A549 (cell line): ENCODE data around the gene PRUNE2. TPM values are rescaled to one million over a fixed set of nuclear protein-coding genes. Genes with fewer than 3 reads are reported as not detected.
A peak's percentile ranks its signal among the peaks of the same experiment; 100 is the strongest.
"Not testable (repeated sequence)": the region's sequence is repeated elsewhere in the genome, so short reads cannot be mapped to it uniquely, and the experiment has no call there.

Source experiments
- ATAC-seq, 2 experiments: fragments of 200-7000 bp in 1 of 2; fragments of >200 bp in 1 of 2; cut with Nextera tagmentation in 1 of 2; cut with Tn5 transposase in 1 of 2; 3 replicates each; pipeline versions ENCODE4 v1.8.0 to v1.9.1; 2018 to 2020; ENCODE audit warnings: mild to moderate bottlenecking in 1 of 2, moderate library complexity in 1 of 2
- CTCF ChIA-PET: fragments of 300-600 bp; sonication (Branson Sonifier 250); formaldehyde crosslinking; extraction: SDS; loops from one replicate; lab custom pipeline; 2021; ENCODE audit warnings: antibody characterized with exemption, inconsistent platforms; lab: Yijun Ruan, JAX
- POLR2A ChIA-PET: fragments of 350-600 bp; formaldehyde crosslinking; extraction: SDS; loops from one replicate; lab custom pipeline; 2021; ENCODE audit warnings: antibody characterized with exemption, inconsistent platforms; lab: Yijun Ruan, JAX
- DNase-seq, 2 experiments: peaks; one replicate each; pipeline versions ENCODE4 v3.0.0 to v3.0.0-alpha.2; 2011 to 2016; ENCODE audit warnings: low read depth in 1 of 2, low spot score in 1 of 2
- FAIRE-seq: peaks from 2 replicates; lab custom pipeline; 2011; peaks lifted over from hg19 to GRCh38; lab: Jason Lieb, UNC
- H3K27ac ChIP-seq, 2 experiments: fragments of >200 bp; sonication (Bioruptor Twin); formaldehyde crosslinking; 3 replicates each; pipeline ENCODE4 v1.5.1; 2016 to 2017
- H3K4me1 ChIP-seq: fragments of >200 bp; sonication (Bioruptor Twin); formaldehyde crosslinking; 3 replicates; pipeline ENCODE4 v1.6.1; 2016
- H3K4me2 ChIP-seq: fragments of >200 bp; sonication (Bioruptor Twin); formaldehyde crosslinking; 3 replicates; pipeline ENCODE4 v1.6.1; 2016
- H3K4me3 ChIP-seq: fragments of >200 bp; sonication (Bioruptor Twin); formaldehyde crosslinking; 3 replicates; pipeline ENCODE4 v1.5.1; 2016
- H3K9me3 ChIP-seq: fragments of >200 bp; sonication (Bioruptor Twin); formaldehyde crosslinking; 3 replicates; pipeline ENCODE4 v1.6.1; 2016
- FOSL2 ChIP-seq, 2 experiments: fragments of 450-650 bp in 1 of 2; fragments of >200 bp in 1 of 2; sonication (Bioruptor Twin) in 1 of 2; formaldehyde crosslinking; IDR thresholded peaks; 2 replicates each; pipeline versions ENCODE4 v1.5.0 to v1.6.1; 2016 to 2020; ENCODE audit warnings: mild to moderate bottlenecking in 1 of 2, moderate library complexity in 1 of 2
- JUN ChIP-seq, 2 experiments: fragments of >200 bp; sonication (Bioruptor Twin); formaldehyde crosslinking; IDR thresholded peaks; 2 replicates in 1 of 2; 3 replicates in 1 of 2; pipeline ENCODE4 v1.6.1; 2016 to 2017
- MAFK ChIP-seq: fragments of 450-650 bp; IDR thresholded peaks from 2 replicates; pipeline ENCODE4 v1.6.1; 2014; ENCODE audit not compliant: partially characterized antibody
- RNF2 ChIP-seq: fragments of 200-600 bp; sonication (generic); IDR thresholded peaks from 2 replicates; pipeline ENCODE4 v1.6.1; 2016; ENCODE audit warnings: low read depth, mild to moderate bottlenecking, antibody characterized with exemption, moderate library complexity, borderline replicate concordance
- TFCP2L1 ChIP-seq: fragments of 250-450 bp; sonication (Bioruptor Pico); IDR thresholded peaks from 2 replicates; pipeline ENCODE4 v1.5.0; 2021; ENCODE audit warnings: mild to moderate bottlenecking
- WGBS: methylation state at CpG from one replicate; pipeline ENCODE4 v1.1.6; 2017; ENCODE audit errors: missing lambda C conversion rate; 5-methylcytosine and 5-hydroxymethylcytosine counted together
- polyA minus RNA-seq: library from RNA; depleted of rRNA, polyadenylated mRNA; stranded (reverse); fragments of >200 nt; gene quantifications from 2 replicates; pipeline ENCODE4 v1.2.3, GENCODE V29; 2011; rRNA and poly(A)+ RNA removed
- polyA plus RNA-seq, 4 experiments: library from polyadenylated mRNA; depleted of rRNA in 3 of 4; stranded (reverse); fragments of >200 nt; fragmentation: RNase III in 1 of 4; extraction: RNeasy Plus Mini Kit Qiagen cat#74134 plus additional on column Dnase treatment in 1 of 4; gene quantifications; 2 replicates in 3 of 4; 3 replicates in 1 of 4; pipeline ENCODE4 v1.2.3, GENCODE V29; 2011 to 2017
- TF ChIP-seq, protein P1 (sequence below): fragments of 200-600 bp; sonication (generic); IDR thresholded peaks from 2 replicates; pipeline ENCODE4 v1.6.1; 2016; ENCODE audit warnings: antibody characterized with exemption, mild to moderate bottlenecking, moderate library complexity

PRUNE2 gene, protein sequence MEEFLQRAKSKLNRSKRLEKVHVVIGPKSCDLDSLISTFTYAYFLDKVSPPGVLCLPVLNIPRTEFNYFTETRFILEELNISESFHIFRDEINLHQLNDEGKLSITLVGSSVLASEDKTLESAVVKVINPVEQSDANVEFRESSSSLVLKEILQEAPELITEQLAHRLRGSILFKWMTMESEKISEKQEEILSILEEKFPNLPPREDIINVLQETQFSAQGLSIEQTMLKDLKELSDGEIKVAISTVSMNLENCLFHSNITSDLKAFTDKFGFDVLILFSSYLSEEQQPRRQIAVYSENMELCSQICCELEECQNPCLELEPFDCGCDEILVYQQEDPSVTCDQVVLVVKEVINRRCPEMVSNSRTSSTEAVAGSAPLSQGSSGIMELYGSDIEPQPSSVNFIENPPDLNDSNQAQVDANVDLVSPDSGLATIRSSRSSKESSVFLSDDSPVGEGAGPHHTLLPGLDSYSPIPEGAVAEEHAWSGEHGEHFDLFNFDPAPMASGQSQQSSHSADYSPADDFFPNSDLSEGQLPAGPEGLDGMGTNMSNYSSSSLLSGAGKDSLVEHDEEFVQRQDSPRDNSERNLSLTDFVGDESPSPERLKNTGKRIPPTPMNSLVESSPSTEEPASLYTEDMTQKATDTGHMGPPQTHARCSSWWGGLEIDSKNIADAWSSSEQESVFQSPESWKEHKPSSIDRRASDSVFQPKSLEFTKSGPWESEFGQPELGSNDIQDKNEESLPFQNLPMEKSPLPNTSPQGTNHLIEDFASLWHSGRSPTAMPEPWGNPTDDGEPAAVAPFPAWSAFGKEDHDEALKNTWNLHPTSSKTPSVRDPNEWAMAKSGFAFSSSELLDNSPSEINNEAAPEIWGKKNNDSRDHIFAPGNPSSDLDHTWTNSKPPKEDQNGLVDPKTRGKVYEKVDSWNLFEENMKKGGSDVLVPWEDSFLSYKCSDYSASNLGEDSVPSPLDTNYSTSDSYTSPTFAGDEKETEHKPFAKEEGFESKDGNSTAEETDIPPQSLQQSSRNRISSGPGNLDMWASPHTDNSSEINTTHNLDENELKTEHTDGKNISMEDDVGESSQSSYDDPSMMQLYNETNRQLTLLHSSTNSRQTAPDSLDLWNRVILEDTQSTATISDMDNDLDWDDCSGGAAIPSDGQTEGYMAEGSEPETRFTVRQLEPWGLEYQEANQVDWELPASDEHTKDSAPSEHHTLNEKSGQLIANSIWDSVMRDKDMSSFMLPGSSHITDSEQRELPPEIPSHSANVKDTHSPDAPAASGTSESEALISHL (N-terminal part only)
- polyA plus RNA-seq (2011; rRNA removed), result 0.04 and 0.15 TPM in 2 replicates
- not detected in 2 replicates for polyA plus RNA-seq (2012; cell fraction: cytosol; rRNA removed)
- polyA plus RNA-seq (2012; cell fraction: nucleus; rRNA removed), result not detected in 2 replicates
- polyA plus RNA-seq (2017; fragmentation: RNase III; extraction: RNeasy Plus Mini Kit Qiagen cat#74134 plus additional on column Dnase treatment), result 0.04 TPM in 1 of 3 replicates, not detected in the others
- polyA minus RNA-seq, result 0.05 and 0.29 TPM in 2 replicates

DNA sequence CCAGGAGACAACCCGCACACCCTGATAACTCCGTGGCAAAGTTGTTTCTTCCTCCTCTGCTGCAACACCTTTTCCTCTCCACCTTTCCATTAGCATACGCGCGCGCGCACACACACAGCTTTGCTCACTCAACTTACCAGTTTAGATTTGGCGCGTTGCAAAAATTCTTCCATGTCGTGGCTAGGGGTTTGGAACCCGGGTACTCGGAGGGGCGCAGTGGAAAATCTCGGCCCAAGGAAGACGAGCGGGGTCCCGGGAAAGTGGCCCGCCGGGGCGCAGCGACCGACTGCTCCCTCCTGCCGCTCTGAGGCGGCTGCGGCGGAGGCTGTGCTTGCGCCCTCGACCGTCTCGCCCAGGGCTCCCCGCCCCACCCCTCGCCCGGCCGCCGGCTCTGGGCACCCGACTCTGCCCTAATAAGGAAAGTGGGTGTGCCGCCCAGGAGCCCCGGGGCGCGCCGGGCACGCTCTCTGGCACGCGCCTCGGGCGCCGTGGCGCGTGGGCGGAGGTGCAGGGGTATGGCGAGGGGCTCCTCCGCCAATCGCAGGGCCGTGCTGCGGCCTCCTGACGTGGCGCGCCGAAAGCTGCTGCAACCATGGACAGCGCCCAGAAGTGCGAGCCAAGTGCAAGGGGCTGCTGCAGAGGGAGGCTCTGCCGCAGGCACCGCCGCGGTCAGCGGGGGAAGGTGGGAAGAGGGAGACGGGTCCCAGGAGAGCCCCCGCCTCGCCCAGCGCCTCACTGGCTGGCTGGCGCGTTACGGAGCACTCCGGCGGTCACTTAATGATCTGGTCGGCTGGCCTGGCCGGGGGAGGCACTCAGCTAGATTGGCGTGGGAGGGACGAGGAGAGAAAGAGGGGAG is at the start of gene PRUNE2:
Gene PRUNE2 (minus strand): TSS at position 324 of the 856 bp plus-strand sequence. CDS start 151 bp downstream, at position 173.
- no peak within 1 kb of the TSS for H3K27ac ChIP-seq
- ChIA-PET POLR2A (no interaction called here), CTCF (interaction anchor here (0.6 to 1.7 kb wide), 2 partner anchors 27 to 32 kb away, joined by 3 to 4 read pairs; no protein-coding TSS in a partner anchor)
- H3K4me2 ChIP-seq, result peak within 1 kb of the TSS; percentile 97
- peak within 1 kb of the TSS; percentile 43 for H3K4me3 ChIP-seq
- DNase-seq (peak in 1 of 2 experiments; percentile 39), FAIRE-seq (no peak), ATAC-seq (peak; percentile 93 to 96)
- WGBS, result 6% methylated on average over 28 of the region's 79 CpGs
- no peaks in the 10 kb centered on the region; the same call in 2 of the 3 replicates for H3K4me1 ChIP-seq
- TF ChIP-seq RNF2, result no peak
- no peak for TF ChIP-seq TFCP2L1 (CRISPR knock-in tag)
- TF ChIP-seq FOSL2 (IDR thresholded peaks at IDR 0.05), result no peak
- TF ChIP-seq FOSL2 (CRISPR knock-in tag; IDR thresholded peaks at IDR 0.05), result no peak
- TF ChIP-seq, protein P1, sequence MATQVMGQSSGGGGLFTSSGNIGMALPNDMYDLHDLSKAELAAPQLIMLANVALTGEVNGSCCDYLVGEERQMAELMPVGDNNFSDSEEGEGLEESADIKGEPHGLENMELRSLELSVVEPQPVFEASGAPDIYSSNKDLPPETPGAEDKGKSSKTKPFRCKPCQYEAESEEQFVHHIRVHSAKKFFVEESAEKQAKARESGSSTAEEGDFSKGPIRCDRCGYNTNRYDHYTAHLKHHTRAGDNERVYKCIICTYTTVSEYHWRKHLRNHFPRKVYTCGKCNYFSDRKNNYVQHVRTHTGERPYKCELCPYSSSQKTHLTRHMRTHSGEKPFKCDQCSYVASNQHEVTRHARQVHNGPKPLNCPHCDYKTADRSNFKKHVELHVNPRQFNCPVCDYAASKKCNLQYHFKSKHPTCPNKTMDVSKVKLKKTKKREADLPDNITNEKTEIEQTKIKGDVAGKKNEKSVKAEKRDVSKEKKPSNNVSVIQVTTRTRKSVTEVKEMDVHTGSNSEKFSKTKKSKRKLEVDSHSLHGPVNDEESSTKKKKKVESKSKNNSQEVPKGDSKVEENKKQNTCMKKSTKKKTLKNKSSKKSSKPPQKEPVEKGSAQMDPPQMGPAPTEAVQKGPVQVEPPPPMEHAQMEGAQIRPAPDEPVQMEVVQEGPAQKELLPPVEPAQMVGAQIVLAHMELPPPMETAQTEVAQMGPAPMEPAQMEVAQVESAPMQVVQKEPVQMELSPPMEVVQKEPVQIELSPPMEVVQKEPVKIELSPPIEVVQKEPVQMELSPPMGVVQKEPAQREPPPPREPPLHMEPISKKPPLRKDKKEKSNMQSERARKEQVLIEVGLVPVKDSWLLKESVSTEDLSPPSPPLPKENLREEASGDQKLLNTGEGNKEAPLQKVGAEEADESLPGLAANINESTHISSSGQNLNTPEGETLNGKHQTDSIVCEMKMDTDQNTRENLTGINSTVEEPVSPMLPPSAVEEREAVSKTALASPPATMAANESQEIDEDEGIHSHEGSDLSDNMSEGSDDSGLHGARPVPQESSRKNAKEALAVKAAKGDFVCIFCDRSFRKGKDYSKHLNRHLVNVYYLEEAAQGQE, result peak; percentile 83
- no peaks in the 10 kb centered on the region for H3K9me3 ChIP-seq

DNA sequence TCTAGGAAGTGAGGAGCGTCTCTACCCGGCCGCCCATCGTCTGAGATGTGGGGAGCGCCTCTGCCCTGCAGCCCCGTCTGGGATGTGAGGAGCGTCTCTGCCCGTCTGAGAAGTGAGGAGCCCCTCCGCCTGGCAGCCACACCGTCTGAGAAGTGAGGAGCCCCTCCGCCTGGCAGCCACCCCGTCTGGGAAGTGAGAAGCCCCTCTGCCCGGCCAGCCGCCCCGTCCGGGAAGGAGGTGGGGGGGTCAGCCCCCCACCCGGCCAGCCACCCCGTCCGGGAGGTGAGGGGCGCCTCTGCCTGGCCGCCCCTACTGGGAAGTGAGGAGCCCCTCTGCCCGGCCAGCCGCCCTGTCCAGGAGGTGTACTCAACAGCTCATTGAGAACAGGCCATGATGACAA is 49.5 kb upstream of the PRUNE2 start:
- ATAC-seq, H3K27ac ChIP-seq, H3K9me3 ChIP-seq, H3K4me3 ChIP-seq, FAIRE-seq, H3K4me1 ChIP-seq, DNase-seq, CTCF ChIA-PET, POLR2A ChIA-PET, H3K4me2 ChIP-seq: not testable (repeated sequence)
- WGBS, result 100% methylated on average over 2 of the region's 23 CpGs

DNA sequence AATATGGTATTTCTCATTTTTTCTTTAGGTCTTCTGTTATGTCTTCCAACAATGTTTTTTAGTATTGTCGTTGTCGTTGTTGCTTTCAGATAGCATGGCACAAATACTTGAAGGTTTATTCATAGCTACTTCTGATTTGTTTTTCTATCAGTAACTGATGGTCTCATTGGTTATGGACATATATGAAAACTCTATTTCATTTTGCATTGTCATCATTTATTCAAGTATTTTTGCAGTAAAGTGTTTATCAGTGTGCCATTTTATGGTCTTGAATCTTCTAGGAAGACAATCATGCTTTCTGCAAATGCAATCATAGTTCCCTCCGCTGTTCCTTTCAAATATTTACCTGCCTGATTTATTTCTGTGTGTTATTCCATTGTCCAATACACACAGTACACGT is 44.0 kb upstream of the PRUNE2 start:
- Histone ChIP-seq H3K4me1 (no peaks in the 10 kb centered on the region), H3K4me2 (no peak overlapping the region), H3K27ac (no peak overlapping the region), H3K9me3 (no peaks in the 10 kb centered on the region), H3K4me3 (no peak overlapping the region)
- TF ChIP-seq MAFK (peak; percentile 93), JUN (IDR thresholded peaks at IDR 0.05) (no peak)
- no peak for ATAC-seq
- no peak for DNase-seq
- 36% methylated on average over 4 of the region's 4 CpGs for WGBS
- FAIRE-seq, result no peak
- ChIA-PET CTCF (interaction anchor here (1.5 to 1.9 kb wide), 2 partner anchors 23 to 140 kb away, joined by 4 read pairs; no protein-coding TSS in a partner anchor), POLR2A (no interaction called here)
